HepG2 (cell line): ENCODE measurements around the gene SLIT3. TPM values are rescaled to one million over a fixed set of nuclear protein-coding genes. Genes with fewer than 3 reads are reported as not detected.

Experiments used
- ATAC-seq: fragments of 200-7000 bp; cut with Tn5 transposase; 3 replicates; pipeline ENCODE4 v1.9.1; 2020; ENCODE audit warnings: mild to moderate bottlenecking, moderate library complexity
- BruUV-seq: library from RNA; stranded (reverse); fragments of 400-500 nt; replicated peaks from 2 replicates; lab custom pipeline; 2021; lab: Mats Ljungman, UMichigan
- CTCF ChIA-PET: fragments of 300-600 bp; formaldehyde crosslinking; extraction: SDS; loops from one replicate; lab custom pipeline; 2021; ENCODE audit warnings: low total read pairs, inconsistent platforms, low intra/inter-chr PET ratio; lab: Yijun Ruan, JAX
- POLR2A ChIA-PET: fragments of 350-600 bp; sonication (Branson Sonifier 250); formaldehyde crosslinking; loops from one replicate; lab custom pipeline; 2020; ENCODE audit warnings: antibody characterized with exemption, inconsistent platforms; lab: Yijun Ruan, JAX
- DNase-seq: peaks from one replicate; pipeline ENCODE4 v3.0.0-alpha.2; 2015; ENCODE audit warnings: low spot score
- FAIRE-seq: peaks from 3 replicates; lab custom pipeline; 2011; peaks lifted over from hg19 to GRCh38; lab: Jason Lieb, UNC
- H2AFZ ChIP-seq: one replicate; pipeline ENCODE4 v1.6.1; 2011; ENCODE audit warnings: low read length, inconsistent platforms
- H3K27ac ChIP-seq: fragments of 300-600 bp; 3 replicates; pipeline ENCODE4 v1.8.0; 2011; ENCODE audit warnings: mixed run types, mild to moderate bottlenecking, mixed read lengths, low read length, inconsistent platforms; ENCODE audit not compliant: insufficient read depth; ENCODE audit errors: extremely low read length
- H3K27me3 ChIP-seq, 2 experiments: fragments of 200-600 bp in 1 of 2; 2 replicates in 1 of 2; 3 replicates in 1 of 2; pipeline versions ENCODE4 v1.6.0 to v1.8.0; 2011; ENCODE audit warnings: low read length in 2 of 2, mild to moderate bottlenecking in 2 of 2, moderate library complexity in 2 of 2, inconsistent platforms in 1 of 2; ENCODE audit not compliant: insufficient read depth in 2 of 2, control insufficient read depth in 1 of 2
- H3K36me3 ChIP-seq, 2 experiments: fragments of 200-600 bp in 1 of 2; replicated peaks in 1 of 2; 2 replicates in 1 of 2; 3 replicates in 1 of 2; pipeline versions ENCODE4 v1.5.1 to v1.8.0; 2011; ENCODE audit warnings: low read length in 2 of 2, inconsistent platforms in 1 of 2; ENCODE audit not compliant: insufficient read depth in 2 of 2, control insufficient read depth in 1 of 2
- H3K4me1 ChIP-seq: 2 replicates; pipeline ENCODE4 v1.5.1; 2012; ENCODE audit warnings: low read length, inconsistent platforms; ENCODE audit not compliant: insufficient read depth
- H3K4me2 ChIP-seq: 2 replicates; pipeline ENCODE4 v1.6.0; 2011; ENCODE audit warnings: low read depth, low read length, inconsistent platforms
- H3K4me3 ChIP-seq, 3 experiments: fragments of 200-600 bp in 1 of 3; sonication (generic), shearing (Covaris generic) in 1 of 3; replicated peaks in 1 of 3; 2 replicates each; pipeline ENCODE4 v1.5.1; 2011 to 2016; ENCODE audit warnings: low read length in 3 of 3, inconsistent platforms in 2 of 3, low read depth in 2 of 3, mild to moderate bottlenecking in 2 of 3, control low read depth in 1 of 3, mixed read lengths in 1 of 3; ENCODE audit not compliant: insufficient read depth in 1 of 3
- H3K79me2 ChIP-seq: one replicate; pipeline ENCODE4 v1.6.1; 2011; ENCODE audit warnings: low read length, inconsistent platforms; ENCODE audit not compliant: insufficient read depth
- H3K9ac ChIP-seq: 2 replicates; pipeline ENCODE4 v1.6.0; 2011; ENCODE audit warnings: mild to moderate bottlenecking, low read depth, low read length, inconsistent platforms; ENCODE audit not compliant: insufficient read depth
- H3K9me3 ChIP-seq: 2 replicates; pipeline ENCODE4 v1.5.1; 2012; ENCODE audit warnings: mild to moderate bottlenecking, low read length
- H4K20me1 ChIP-seq: 2 replicates; pipeline ENCODE4 v1.6.0; 2011; ENCODE audit warnings: inconsistent platforms, mild to moderate bottlenecking, low read length, moderate library complexity; ENCODE audit not compliant: insufficient read depth
- ELF3 ChIP-seq: IDR thresholded peaks from 2 replicates; pipeline ENCODE4 v1.6.1; 2016; ENCODE audit warnings: missing genetic modification reagents, missing compliant biosample characterization
- KDM1A ChIP-seq: IDR thresholded peaks from 2 replicates; pipeline ENCODE4 v1.6.1; 2016; ENCODE audit warnings: missing compliant biosample characterization
- MBNL3 ChIP-seq: fragments of 250-450 bp; sonication (Bioruptor Pico); conservative IDR thresholded peaks from 2 replicates; pipeline ENCODE4 v1.8.0; 2022; ENCODE audit warnings: mild to moderate bottlenecking, inconsistent platforms
- PHF21A ChIP-seq: sonication (generic); formaldehyde crosslinking; IDR thresholded peaks from 2 replicates; pipeline ENCODE4 v1.5.0; 2020; ENCODE audit warnings: mild to moderate bottlenecking, missing genetic modification reagents
- REPIN1 ChIP-seq: sonication (generic); formaldehyde crosslinking; IDR thresholded peaks from 2 replicates; pipeline ENCODE4 v1.8.0; 2022; ENCODE audit warnings: missing genetic modification reagents, low read depth, mild to moderate bottlenecking, borderline replicate concordance
- SMYD3 ChIP-seq: sonication (generic); formaldehyde crosslinking; IDR thresholded peaks from 2 replicates; pipeline ENCODE4 v1.8.1; 2023; ENCODE audit warnings: mild to moderate bottlenecking, missing genetic modification reagents
- SP4 ChIP-seq: sonication (generic); formaldehyde crosslinking; IDR thresholded peaks from 2 replicates; pipeline ENCODE4 v1.8.1; 2023; ENCODE audit warnings: mild to moderate bottlenecking, missing genetic modification reagents
- ZNF24 ChIP-seq: fragments of 450-650 bp; IDR thresholded peaks from 2 replicates; pipeline ENCODE4 v1.6.1; 2017; ENCODE audit warnings: antibody characterized with exemption, mild to moderate bottlenecking
- ZNF282 ChIP-seq: fragments of 450-650 bp; IDR thresholded peaks from 2 replicates; pipeline ENCODE4 v1.6.1; 2018; ENCODE audit not compliant: partially characterized antibody
- ZNF33B ChIP-seq: sonication (generic); formaldehyde crosslinking; IDR thresholded peaks from 2 replicates; pipeline ENCODE4 v1.5.1; 2020; ENCODE audit warnings: mild to moderate bottlenecking, missing genetic modification reagents
- ZNF567 ChIP-seq: sonication (generic); formaldehyde crosslinking; IDR thresholded peaks from 2 replicates; pipeline ENCODE4 v1.8.1; 2023; ENCODE audit warnings: mild to moderate bottlenecking, missing genetic modification reagents, borderline replicate concordance
- ZNF652 ChIP-seq: IDR thresholded peaks from 2 replicates; pipeline ENCODE4 v1.6.1; 2016; ENCODE audit warnings: low read depth, borderline replicate concordance
- ZNF776 ChIP-seq: sonication (generic); formaldehyde crosslinking; IDR thresholded peaks from 2 replicates; pipeline ENCODE4 v1.4.0; 2020; ENCODE audit warnings: mild to moderate bottlenecking, missing genetic modification reagents
- WGBS: methylation state at CpG from one replicate; pipeline ENCODE4 v1.1.6; 2017; ENCODE audit warnings: low lambda C conversion rate; 5-methylcytosine and 5-hydroxymethylcytosine counted together
- in situ Hi-C: cut with HindIII; loops from 2 replicates; pipeline ENCODE4 v1.10.0; 2017; ENCODE audit warnings: low pct_unique_long_range_greater_than_20kb; ENCODE audit not compliant: extremely low pct_ligation_motif_present
- intact Hi-C: fragments of 100-400 bp; cut with micrococcal nuclease; formaldehyde crosslinking; loops from one replicate; pipeline ENCODE4 v1.10.0; 2022; ENCODE audit not compliant: unreplicated experiment
- polyA plus RNA-seq, 8 experiments: library from polyadenylated mRNA; depleted of rRNA in 3 of 8; stranded (reverse) in 7 of 8; unstranded in 1 of 8; fragments of >200 nt; fragmentation: Illumina TruSeq in 4 of 8; extraction: Trizol in 4 of 8; gene quantifications; 2 replicates each; pipeline versions ENCODE4 v1.2.1 to v1.2.3, GENCODE V29; 2011 to 2016; ENCODE audit warnings: low read depth in 4 of 8, missing spikeins in 1 of 8, mixed read lengths in 1 of 8; ENCODE audit not compliant: insufficient read depth in 1 of 8
- total RNA-seq, 5 experiments: library from RNA; depleted of rRNA; stranded (reverse); fragments of >200 nt; fragmentation: Illumina TruSeq; extraction: Trizol; gene quantifications; 2 replicates each; pipeline ENCODE4 v1.2.3, GENCODE V29; 2016; ENCODE audit warnings: low read depth in 1 of 5
- TF ChIP-seq, protein P1 (sequence below): sonication (generic); formaldehyde crosslinking; IDR thresholded peaks from 2 replicates; pipeline ENCODE4 v1.4.0; 2020; ENCODE audit warnings: missing genetic modification reagents, mild to moderate bottlenecking, borderline replicate concordance
- TF ChIP-seq, protein P2 (sequence below): sonication (generic); formaldehyde crosslinking; conservative IDR thresholded peaks from 2 replicates; pipeline ENCODE4 v1.4.0; 2020; ENCODE audit warnings: missing genetic modification reagents
- TF ChIP-seq, protein P3 (sequence below): sonication (generic); formaldehyde crosslinking; IDR thresholded peaks from 2 replicates; pipeline ENCODE4 v1.4.0; 2020; ENCODE audit warnings: mild to moderate bottlenecking, missing genetic modification reagents

Gene SLIT3
- total and polyA plus RNA-seq, 2 of the 13 experiments (the other 11 are each of a cell fraction or from before 2014, with no cell fraction given) = not detected

DNA sequence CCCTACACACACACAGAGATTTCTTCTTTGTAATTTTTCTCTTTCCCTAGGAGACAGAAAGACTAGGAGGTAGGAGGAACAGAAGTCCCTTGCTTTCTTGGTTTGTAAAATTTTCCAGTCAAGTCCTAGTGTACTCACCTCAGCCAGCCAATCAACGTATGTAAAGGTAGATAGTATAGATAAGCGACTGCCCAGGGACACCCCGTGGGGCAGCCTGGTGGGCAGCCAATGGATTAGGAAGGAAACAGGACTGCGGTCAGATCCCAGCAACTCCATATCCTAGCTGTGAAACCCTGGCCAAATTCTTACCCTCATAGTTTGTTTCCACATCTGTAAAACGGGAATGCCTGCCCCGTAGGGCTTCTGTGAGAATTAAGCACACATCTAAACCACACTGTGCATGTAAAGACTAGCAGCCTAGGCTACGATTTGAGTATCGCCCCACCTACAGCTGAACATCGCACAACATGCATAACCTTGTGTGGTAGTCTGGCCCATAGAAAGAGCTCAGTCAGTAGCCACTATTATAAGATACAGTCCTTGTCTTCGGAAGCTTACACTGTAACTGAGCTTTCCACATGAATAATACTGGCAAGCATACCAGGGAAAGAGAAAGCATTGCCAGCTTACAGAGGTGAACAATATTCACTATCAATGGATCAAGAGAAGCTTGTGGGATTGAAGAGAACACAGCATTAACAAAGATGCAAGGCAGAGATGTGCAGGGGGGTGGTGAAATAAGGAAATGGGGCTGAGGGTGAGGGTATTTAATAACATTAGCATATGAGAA is 368.3 kb downstream of the SLIT3 start:
- no TSS peak for BruUV-seq
- no peak overlapping the region for H3K4me3 ChIP-seq
- H4K20me1 ChIP-seq = no peaks in the 10 kb centered on the region
- no peak overlapping the region for H2AFZ ChIP-seq
- intact Hi-C loops (no loop called here), in situ Hi-C loops (no loop called here)
- peaks cover 3 to 10% of the 10 kb centered on the region in 2 experiments; a peak in 3 of 5 replicates for H3K27me3 ChIP-seq
- TF ChIP-seq ZNF776 (CRISPR knock-in tag) = no peak
- TF ChIP-seq PHF21A = no peak
- no peak for TF ChIP-seq SMYD3 (CRISPR knock-in tag)
- no peak for TF ChIP-seq SP4 (CRISPR knock-in tag)
- no peak for TF ChIP-seq MBNL3 (CRISPR knock-in tag)
- TF ChIP-seq ZNF652 (CRISPR knock-in tag) = no peak
- no peak for TF ChIP-seq ZNF567 (CRISPR knock-in tag)
- TF ChIP-seq, protein P1, sequence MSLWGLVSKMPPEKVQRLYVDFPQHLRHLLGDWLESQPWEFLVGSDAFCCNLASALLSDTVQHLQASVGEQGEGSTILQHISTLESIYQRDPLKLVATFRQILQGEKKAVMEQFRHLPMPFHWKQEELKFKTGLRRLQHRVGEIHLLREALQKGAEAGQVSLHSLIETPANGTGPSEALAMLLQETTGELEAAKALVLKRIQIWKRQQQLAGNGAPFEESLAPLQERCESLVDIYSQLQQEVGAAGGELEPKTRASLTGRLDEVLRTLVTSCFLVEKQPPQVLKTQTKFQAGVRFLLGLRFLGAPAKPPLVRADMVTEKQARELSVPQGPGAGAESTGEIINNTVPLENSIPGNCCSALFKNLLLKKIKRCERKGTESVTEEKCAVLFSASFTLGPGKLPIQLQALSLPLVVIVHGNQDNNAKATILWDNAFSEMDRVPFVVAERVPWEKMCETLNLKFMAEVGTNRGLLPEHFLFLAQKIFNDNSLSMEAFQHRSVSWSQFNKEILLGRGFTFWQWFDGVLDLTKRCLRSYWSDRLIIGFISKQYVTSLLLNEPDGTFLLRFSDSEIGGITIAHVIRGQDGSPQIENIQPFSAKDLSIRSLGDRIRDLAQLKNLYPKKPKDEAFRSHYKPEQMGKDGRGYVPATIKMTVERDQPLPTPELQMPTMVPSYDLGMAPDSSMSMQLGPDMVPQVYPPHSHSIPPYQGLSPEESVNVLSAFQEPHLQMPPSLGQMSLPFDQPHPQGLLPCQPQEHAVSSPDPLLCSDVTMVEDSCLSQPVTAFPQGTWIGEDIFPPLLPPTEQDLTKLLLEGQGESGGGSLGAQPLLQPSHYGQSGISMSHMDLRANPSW (CRISPR knock-in tag) = no peak
- TF ChIP-seq, protein P2, sequence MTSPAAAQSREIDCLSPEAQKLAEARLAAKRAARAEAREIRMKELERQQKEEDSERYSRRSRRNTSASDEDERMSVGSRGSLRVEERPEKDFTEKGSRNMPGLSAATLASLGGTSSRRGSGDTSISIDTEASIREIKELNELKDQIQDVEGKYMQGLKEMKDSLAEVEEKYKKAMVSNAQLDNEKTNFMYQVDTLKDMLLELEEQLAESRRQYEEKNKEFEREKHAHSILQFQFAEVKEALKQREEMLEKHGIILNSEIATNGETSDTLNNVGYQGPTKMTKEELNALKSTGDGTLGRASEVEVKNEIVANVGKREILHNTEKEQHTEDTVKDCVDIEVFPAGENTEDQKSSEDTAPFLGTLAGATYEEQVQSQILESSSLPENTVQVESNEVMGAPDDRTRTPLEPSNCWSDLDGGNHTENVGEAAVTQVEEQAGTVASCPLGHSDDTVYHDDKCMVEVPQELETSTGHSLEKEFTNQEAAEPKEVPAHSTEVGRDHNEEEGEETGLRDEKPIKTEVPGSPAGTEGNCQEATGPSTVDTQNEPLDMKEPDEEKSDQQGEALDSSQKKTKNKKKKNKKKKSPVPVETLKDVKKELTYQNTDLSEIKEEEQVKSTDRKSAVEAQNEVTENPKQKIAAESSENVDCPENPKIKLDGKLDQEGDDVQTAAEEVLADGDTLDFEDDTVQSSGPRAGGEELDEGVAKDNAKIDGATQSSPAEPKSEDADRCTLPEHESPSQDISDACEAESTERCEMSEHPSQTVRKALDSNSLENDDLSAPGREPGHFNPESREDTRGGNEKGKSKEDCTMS (CRISPR knock-in tag) = no peak
- TF ChIP-seq ZNF33B (CRISPR knock-in tag) = no peak
- TF ChIP-seq, protein P3, sequence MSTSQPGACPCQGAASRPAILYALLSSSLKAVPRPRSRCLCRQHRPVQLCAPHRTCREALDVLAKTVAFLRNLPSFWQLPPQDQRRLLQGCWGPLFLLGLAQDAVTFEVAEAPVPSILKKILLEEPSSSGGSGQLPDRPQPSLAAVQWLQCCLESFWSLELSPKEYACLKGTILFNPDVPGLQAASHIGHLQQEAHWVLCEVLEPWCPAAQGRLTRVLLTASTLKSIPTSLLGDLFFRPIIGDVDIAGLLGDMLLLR = no peak
- no peak for TF ChIP-seq REPIN1 (CRISPR knock-in tag)
- TF ChIP-seq ZNF24 = no peak
- no peak for TF ChIP-seq ELF3 (CRISPR knock-in tag)
- TF ChIP-seq ZNF282 = no peak
- TF ChIP-seq KDM1A (CRISPR knock-in tag) = no peak
- DNase-seq (no peak), ATAC-seq (no peak), FAIRE-seq (no peak)
- no peak overlapping the region for H3K27ac ChIP-seq
- CTCF ChIA-PET = no interaction called here
- no peaks in the 10 kb centered on the region for H3K79me2 ChIP-seq
- H3K4me2 ChIP-seq = no peak overlapping the region
- POLR2A ChIA-PET = no interaction called here
- no peaks in the 10 kb centered on the region for H3K4me1 ChIP-seq
- H3K9ac ChIP-seq = no peak overlapping the region
- no peaks in the 10 kb centered on the region for H3K36me3 ChIP-seq
- no peaks in the 10 kb centered on the region for H3K9me3 ChIP-seq
- 30% methylated on average over 7 of the region's 10 CpGs for WGBS
